Stimulated activated CD4-positive, alpha-beta T cell treated with anti-CD3 and anti-CD28 coated beads, Interleukin-12 subunit alpha, Interleukin-12 subunit beta, amount 100 ng/mL, for 24 hours (primary cell): ENCODE data around the gene ISCA1.

Source experiments
- DNase-seq, 2 experiments: peaks; one replicate each; pipeline ENCODE4 v3.0.0-alpha.2; 2020; ENCODE audit warnings: low read depth in 2 of 2

The ISCA1 gene

GRCh38 chr9:86285261-86285660, 2.9 kb upstream of the ISCA1 start:
- DNase-seq, result no peak

GRCh38 chr9:86282979-86283535, 719 bp upstream of the ISCA1 start:
- DNase-seq, result peak in 1 of 2 experiments; percentile 41

- no peak for DNase-seq
Measured at GRCh38 chr9:86281593-86282076, 703 bp downstream of the ISCA1 start.

- no peak for DNase-seq
Measured at GRCh38 chr9:86280580-86280979, 1.8 kb downstream of the ISCA1 start.

DNA sequence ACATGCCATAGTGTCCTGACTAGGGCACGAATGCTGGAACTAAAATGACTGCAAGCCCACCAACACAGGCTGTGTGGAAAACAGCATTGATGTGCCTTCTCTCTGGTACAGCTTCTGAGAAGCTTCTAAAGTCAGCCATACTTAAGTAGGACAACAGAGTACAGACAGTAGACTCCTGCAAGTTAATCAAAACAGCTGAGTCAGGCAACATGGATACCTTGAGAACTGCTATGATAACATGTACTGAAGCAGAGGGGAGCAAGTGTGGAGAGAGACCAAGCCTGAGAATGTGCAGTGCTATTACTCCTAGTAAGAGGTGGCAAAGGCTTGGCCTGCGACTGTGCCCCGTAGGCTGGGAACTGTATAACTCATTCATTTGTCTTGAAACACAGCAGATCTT, 2.5 kb downstream of the ISCA1 start:
- no peak for DNase-seq

DNA sequence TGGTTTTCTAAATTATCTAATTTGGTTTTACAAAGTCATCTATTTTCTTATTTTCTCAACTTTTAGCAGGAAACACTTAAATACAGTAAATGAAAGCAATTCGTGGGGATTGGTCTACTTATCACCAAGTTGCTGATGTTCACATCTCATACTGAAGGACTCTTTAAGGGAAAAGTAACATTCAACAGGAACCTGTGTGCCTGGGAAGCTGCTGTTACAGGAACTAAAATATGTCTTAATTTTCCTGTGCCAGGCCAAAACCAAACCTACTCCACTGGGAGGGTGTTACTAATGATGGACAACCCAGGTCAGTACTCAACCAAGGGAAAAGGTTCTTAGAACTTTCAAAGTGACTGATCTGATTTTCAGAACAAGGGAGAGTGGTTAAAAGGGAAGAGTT, 5.3 kb downstream of the ISCA1 start:
- no peak for DNase-seq

GRCh38 chr9:86275962-86276361, 6.4 kb downstream of the ISCA1 start:
- no peak for DNase-seq

- no peak for DNase-seq
Measured at GRCh38 chr9:86274821-86275643, 7.3 kb downstream of the ISCA1 start.

DNA sequence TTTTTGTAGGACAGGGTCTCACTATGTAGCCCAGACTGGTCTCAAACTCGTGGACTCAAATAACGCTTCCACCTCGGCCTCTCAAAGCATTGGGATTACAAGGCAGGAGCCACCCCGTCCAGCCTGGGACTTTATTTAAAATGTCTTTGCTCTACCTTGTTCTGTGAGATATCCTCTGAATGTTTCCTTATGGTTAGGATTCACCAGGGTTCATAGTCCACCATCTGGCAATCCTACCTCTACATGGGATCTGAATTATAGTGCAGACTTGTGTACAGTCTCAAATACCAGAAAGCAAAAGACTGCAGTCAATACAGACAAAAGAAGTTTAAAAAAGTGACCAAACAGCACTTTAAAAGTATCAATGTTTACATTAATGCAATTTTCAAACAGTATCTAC, 10.1 kb downstream of the ISCA1 start:
- DNase-seq, result no peak

GRCh38 chr9:86263876-86264275, 18.5 kb downstream of the ISCA1 start:
- DNase-seq, result no peak

- no peak for DNase-seq
Measured at GRCh38 chr9:86262492-86262891, 19.8 kb downstream of the ISCA1 start.

DNA sequence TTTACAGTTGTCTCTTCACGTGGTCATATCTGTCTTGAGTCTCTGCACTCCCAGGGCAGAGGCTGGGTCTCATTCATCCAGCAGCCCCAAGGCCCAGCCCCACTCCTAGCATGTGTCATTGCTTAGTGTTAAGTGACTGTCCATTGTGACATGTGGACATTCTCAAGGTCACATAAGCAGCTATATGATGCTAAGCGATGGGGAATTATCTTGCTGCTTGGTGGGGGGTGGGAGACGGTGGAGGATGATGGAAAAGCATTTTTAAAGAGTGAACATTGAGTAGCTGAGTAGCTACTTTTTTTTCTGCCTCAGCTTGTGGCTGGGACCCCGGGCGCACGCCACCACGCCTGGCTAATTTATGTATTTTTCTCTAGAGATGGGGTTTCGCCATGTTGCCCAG, 22.8 kb downstream of the ISCA1 start, which contains the start of gene C9orf153:
Gene C9orf153 (minus strand): TSS at position 101 of the 400 bp plus-strand sequence. CDS start 30,054 bp downstream, outside the sequence.
- DNase-seq, result no peak

GRCh38 chr9:86257391-86257790, 24.9 kb downstream of the ISCA1 start:
- DNase-seq, result no peak

GRCh38 chr9:86256653-86257052, 25.7 kb downstream of the ISCA1 start:
- DNase-seq, result no peak

DNA sequence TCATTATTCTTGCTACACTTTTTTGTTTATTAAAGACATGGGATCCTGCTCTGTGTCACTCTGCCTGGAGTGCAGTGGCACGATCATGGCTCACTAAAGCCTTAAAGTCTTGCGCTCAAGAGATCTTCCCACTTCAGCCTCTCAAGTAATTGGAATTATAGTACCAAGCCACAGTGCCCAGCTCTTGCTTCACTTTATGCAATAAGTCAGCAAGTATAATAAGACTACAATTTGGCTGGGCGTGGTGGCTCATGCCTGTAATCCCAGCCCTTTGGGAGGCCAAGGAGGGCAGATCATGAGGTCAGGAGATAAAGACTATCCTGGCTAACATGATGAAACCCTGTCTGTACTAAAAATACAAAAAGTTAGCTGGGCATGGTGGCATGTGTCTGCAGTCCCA, 28.8 kb downstream of the ISCA1 start:
- no peak for DNase-seq

- DNase-seq, result no peak
Measured at GRCh38 chr9:86252870-86253269, 29.5 kb downstream of the ISCA1 start.

- DNase-seq, result no peak
Measured at GRCh38 chr9:86250123-86250522, 32.2 kb downstream of the ISCA1 start.

GRCh38 chr9:86248746-86249145, 33.6 kb downstream of the ISCA1 start:
- DNase-seq, result no peak

GRCh38 chr9:86246752-86247161, 35.6 kb downstream of the ISCA1 start:
- no peak for DNase-seq

GRCh38 chr9:86242071-86242470, 40.3 kb downstream of the ISCA1 start:
- no peak for DNase-seq

- no peak for DNase-seq
Measured at GRCh38 chr9:86241216-86241615, 41.1 kb downstream of the ISCA1 start.

DNA sequence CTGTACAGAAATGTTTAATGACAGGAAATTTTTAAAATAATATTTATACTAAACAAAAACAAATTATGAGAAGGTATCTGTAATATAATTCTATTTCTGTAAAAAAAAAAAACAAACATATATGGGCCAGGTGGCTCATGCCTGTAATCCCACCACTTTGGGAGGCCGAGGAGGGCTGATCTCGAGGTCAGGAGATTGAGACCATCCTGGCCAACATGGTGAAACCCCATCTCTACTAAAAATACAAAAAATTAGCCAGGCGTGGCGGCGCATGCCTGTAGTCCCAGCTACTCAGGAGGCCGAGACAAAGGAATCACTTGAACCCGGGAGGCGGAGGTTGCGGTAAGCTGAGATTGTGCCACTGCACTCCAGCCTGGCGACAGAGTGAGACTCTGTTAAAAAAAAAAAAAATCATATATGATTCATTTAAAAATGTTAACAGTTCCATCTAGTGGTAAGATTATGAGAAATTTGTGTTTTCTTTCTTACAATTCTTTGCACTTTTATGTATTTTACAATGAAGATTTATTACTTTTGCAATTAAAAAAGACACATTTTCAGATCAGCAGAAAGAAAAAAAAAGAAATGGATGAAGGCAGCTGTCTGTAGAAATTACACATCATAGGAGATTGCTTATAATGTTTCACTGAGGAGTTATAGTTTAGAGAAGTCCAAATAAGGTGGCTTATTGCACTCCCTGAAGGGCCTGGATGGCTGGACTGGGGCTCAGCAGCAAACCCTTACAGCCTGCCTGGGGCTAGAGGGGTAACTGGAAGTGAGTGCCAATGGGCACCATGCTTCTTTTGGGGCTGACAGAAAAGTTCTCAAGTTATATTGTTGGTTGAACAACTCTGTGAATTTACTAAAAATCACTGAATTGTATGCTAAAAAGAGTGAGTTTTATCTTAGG, 43.2 kb downstream of the ISCA1 start:
- DNase-seq, result no peak
